Stimulated activated naive CD4-positive, alpha-beta T cell (primary cell): Measurements from ENCODE around the gene MIPOL1.
"Not testable (repeated sequence)": the region's sequence is repeated elsewhere in the genome, so short reads cannot be mapped to it uniquely, and the experiment has no call there.

ENCODE experiments used
- DNase-seq, 6 experiments: peaks; one replicate each; lab custom pipeline; 2025; lab: John Stamatoyannopoulos, UW

MIPOL1 gene

GRCh38 chr14:37187840-37188577, 9.7 kb upstream of the MIPOL1 start:
- not testable (repeated sequence) for DNase-seq

GRCh38 chr14:37189733-37190132, 8.0 kb upstream of the MIPOL1 start:
- not testable (repeated sequence) for DNase-seq

GRCh38 chr14:37194698-37195097, 3.0 kb upstream of the MIPOL1 start:
- DNase-seq = no peak

- DNase-seq = no peak
Measured at GRCh38 chr14:37195327-37195726, 2.4 kb upstream of the MIPOL1 start.

GRCh38 chr14:37196604-37197420, 925 bp upstream of the MIPOL1 start:
- no peak for DNase-seq

- DNase-seq = no peak
Measured at GRCh38 chr14:37198273-37198598, 499 bp downstream of the MIPOL1 start.

GRCh38 chr14:37198907-37199306, 1.2 kb downstream of the MIPOL1 start:
- no peak for DNase-seq

GRCh38 chr14:37201724-37202123, 4.0 kb downstream of the MIPOL1 start:
- no peak for DNase-seq

GRCh38 chr14:37202265-37202664, 4.5 kb downstream of the MIPOL1 start:
- no peak for DNase-seq

- DNase-seq = no peak
Measured at GRCh38 chr14:37202812-37203211, 5.1 kb downstream of the MIPOL1 start.

- no peak for DNase-seq
Measured at GRCh38 chr14:37203423-37203822, 5.7 kb downstream of the MIPOL1 start.

GRCh38 chr14:37205623-37206605, 8.2 kb downstream of the MIPOL1 start:
- DNase-seq = not testable (repeated sequence)

- DNase-seq = not testable (repeated sequence)
Measured at GRCh38 chr14:37209617-37210016, 11.9 kb downstream of the MIPOL1 start.

GRCh38 chr14:37210448-37210847, 12.7 kb downstream of the MIPOL1 start:
- no peak for DNase-seq

- DNase-seq = no peak
Measured at GRCh38 chr14:37213016-37213415, 15.3 kb downstream of the MIPOL1 start.

GRCh38 chr14:37215345-37215744, 17.6 kb downstream of the MIPOL1 start:
- DNase-seq = no peak

GRCh38 chr14:37221073-37221472, 23.3 kb downstream of the MIPOL1 start:
- no peak for DNase-seq

- no peak for DNase-seq
Measured at GRCh38 chr14:37223947-37224474, 26.3 kb downstream of the MIPOL1 start.

GRCh38 chr14:37225668-37226067, 27.9 kb downstream of the MIPOL1 start:
- DNase-seq = not testable (repeated sequence)

GRCh38 chr14:37230551-37231194, 32.9 kb downstream of the MIPOL1 start:
- peak in 2 of 6 experiments; percentile 1 to 6 for DNase-seq

- DNase-seq = no peak
Measured at GRCh38 chr14:37232907-37233481, 35.3 kb downstream of the MIPOL1 start.
